GM12878 (cell line): ENCODE measurements around the gene ALG12. TPM values are rescaled to one million over a fixed set of nuclear protein-coding genes. Genes with fewer than 3 reads are reported as not detected.

Experiments
- CBX3 ChIP-seq: fragments of 200-600 bp; sonication (generic); IDR thresholded peaks from 2 replicates; pipeline ENCODE4 v1.6.1; 2016; ENCODE audit warnings: low read depth, borderline replicate concordance
- CBX5 ChIP-seq: sonication (generic); IDR thresholded peaks from 2 replicates; pipeline ENCODE4 v1.6.1; 2016; ENCODE audit warnings: low read depth, moderate library complexity, mild to moderate bottlenecking, inconsistent platforms
- CREB1 ChIP-seq: IDR thresholded peaks from 2 replicates; pipeline ENCODE4 v1.6.1; 2012; ENCODE audit warnings: low read depth, mild to moderate bottlenecking, inconsistent platforms
- CTCF ChIP-seq, 3 experiments: IDR thresholded peaks in 2 of 3; conservative IDR thresholded peaks in 1 of 3; 2 replicates each; pipeline ENCODE4 v1.5.1; 2011; ENCODE audit warnings: low read depth in 3 of 3, low read length in 3 of 3, mild to moderate bottlenecking in 3 of 3, control low read depth in 2 of 3, moderate library complexity in 2 of 3, inconsistent platforms in 1 of 3, mixed read lengths in 1 of 3; ENCODE audit not compliant: control insufficient read depth in 2 of 3, insufficient read depth in 1 of 3; ENCODE audit errors: extremely low read depth in 1 of 3
- MXI1 ChIP-seq: fragments of 150-350 bp; IDR thresholded peaks from 2 replicates; pipeline ENCODE4 v1.6.1; 2011; ENCODE audit warnings: low read depth, mild to moderate bottlenecking, inconsistent platforms, low read length, improper control_type of control experiment
- PAX5 ChIP-seq: IDR thresholded peaks from 2 replicates; pipeline ENCODE4 v1.6.1; 2011; ENCODE audit warnings: low read depth, low read length, borderline replicate concordance
- PAX8 ChIP-seq: fragments of 450-650 bp; IDR thresholded peaks from 2 replicates; pipeline ENCODE4 v1.6.1; 2017; ENCODE audit warnings: mild to moderate bottlenecking, moderate library complexity
- POLR2AphosphoS2 ChIP-seq: IDR thresholded peaks from 2 replicates; pipeline ENCODE4 v1.6.1; 2011; ENCODE audit warnings: low read depth, mild to moderate bottlenecking, low read length, improper control_type of control experiment, moderate library complexity
- STAT3 ChIP-seq: IDR thresholded peaks from 2 replicates; pipeline ENCODE4 v1.6.1; 2011; ENCODE audit warnings: low read depth, low read length, improper control_type of control experiment
- SUPT20H ChIP-seq: IDR thresholded peaks from 2 replicates; pipeline ENCODE4 v1.6.1; 2011; ENCODE audit warnings: low read depth, mild to moderate bottlenecking, low read length, moderate library complexity, borderline replicate concordance; ENCODE audit not compliant: control insufficient read depth
- TCF12 ChIP-seq: IDR thresholded peaks from 2 replicates; pipeline ENCODE4 v1.6.1; 2011; ENCODE audit warnings: low read depth, mild to moderate bottlenecking, low read length
- ZNF384 ChIP-seq: IDR thresholded peaks from 2 replicates; pipeline ENCODE4 v1.6.1; 2012; ENCODE audit warnings: low read depth, mild to moderate bottlenecking, low read length, improper control_type of control experiment, borderline replicate concordance
- polyA plus RNA-seq, 11 experiments: library from polyadenylated mRNA; depleted of rRNA in 4 of 11; unstranded in 6 of 11; stranded (reverse) in 5 of 11; fragments of >200 nt; fragmentation: Nextera tagmentation in 4 of 11; fragmentation: Illumina TruSeq in 1 of 11; extraction: Ambion mirVana in 4 of 11; extraction: Trizol in 1 of 11; gene quantifications; 1 replicate in 1 of 11; 2 replicates in 10 of 11; pipeline versions ENCODE4 v1.2.1 to v1.2.3, GENCODE V29; 2011 to 2016; ENCODE audit warnings: inconsistent platforms in 2 of 11, missing spikeins in 2 of 11, low read depth in 1 of 11
- total RNA-seq, 4 experiments: library from RNA; depleted of rRNA in 3 of 4; stranded (reverse); fragments of >200 nt in 3 of 4; fragmentation: Illumina TruSeq in 1 of 4; extraction: Trizol in 1 of 4; gene quantifications; 2 replicates each; pipeline versions ENCODE4 v1.2.1 to v1.2.3, GENCODE V29; 2013 to 2021
- TF ChIP-seq, protein P1 (sequence below): fragments of 450-650 bp; IDR thresholded peaks from 2 replicates; pipeline ENCODE4 v1.6.1; 2017; ENCODE audit warnings: borderline replicate concordance
- TF ChIP-seq, protein P2 (sequence below): IDR thresholded peaks from 2 replicates; pipeline ENCODE4 v1.6.1; 2012; ENCODE audit warnings: low read depth, low read length, improper control_type of control experiment

The ALG12 gene
- total and polyA plus RNA-seq, 10 of the 15 experiments (the other 5 are each of a cell fraction or from before 2014, with no cell fraction given) = 0.22 to 23.4 (median 6.6) TPM

DNA sequence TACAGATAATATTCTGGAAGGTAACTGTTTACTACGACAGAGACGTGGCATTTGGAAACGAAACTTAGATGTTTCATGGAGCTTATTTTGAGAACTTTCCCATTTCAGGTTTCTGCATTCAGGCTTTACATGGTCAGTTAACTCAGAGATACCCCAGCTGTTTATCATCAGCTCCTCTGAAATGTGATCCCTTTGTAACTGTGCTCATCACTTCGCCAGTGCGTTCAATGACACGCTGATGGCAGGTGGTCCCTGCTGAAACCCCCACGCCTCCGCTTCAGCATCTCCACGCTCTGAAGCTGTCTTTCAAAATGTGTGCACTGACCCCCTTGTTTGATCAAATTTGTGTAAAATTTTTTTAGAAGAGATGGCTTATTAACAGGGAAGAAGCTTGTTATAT, 30.5 kb downstream of the ALG12 start (continued):
- TF ChIP-seq CTCF (IDR thresholded peaks at IDR 0.05 in 2 of 3, conservative IDR thresholded peaks at IDR 0.05 in 1 of 3; ENCODE audit: control insufficient read depth in 2 of 3, extremely low read depth in 1 of 3, insufficient read depth in 1 of 3, low read depth in 3 of 3, low read length in 3 of 3) (no peak), CBX5 (no peak), PAX8 (no peak), STAT3 (no peak), MXI1 (no peak), PAX5 (no peak), SUPT20H (no peak), TCF12 (no peak), CBX3 (no peak), CREB1 (no peak), ZNF384 (no peak), POLR2AphosphoS2 (no peak)
- TF ChIP-seq, protein P1, sequence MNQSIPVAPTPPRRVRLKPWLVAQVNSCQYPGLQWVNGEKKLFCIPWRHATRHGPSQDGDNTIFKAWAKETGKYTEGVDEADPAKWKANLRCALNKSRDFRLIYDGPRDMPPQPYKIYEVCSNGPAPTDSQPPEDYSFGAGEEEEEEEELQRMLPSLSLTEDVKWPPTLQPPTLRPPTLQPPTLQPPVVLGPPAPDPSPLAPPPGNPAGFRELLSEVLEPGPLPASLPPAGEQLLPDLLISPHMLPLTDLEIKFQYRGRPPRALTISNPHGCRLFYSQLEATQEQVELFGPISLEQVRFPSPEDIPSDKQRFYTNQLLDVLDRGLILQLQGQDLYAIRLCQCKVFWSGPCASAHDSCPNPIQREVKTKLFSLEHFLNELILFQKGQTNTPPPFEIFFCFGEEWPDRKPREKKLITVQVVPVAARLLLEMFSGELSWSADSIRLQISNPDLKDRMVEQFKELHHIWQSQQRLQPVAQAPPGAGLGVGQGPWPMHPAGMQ = no peak
- TF ChIP-seq, protein P2, sequence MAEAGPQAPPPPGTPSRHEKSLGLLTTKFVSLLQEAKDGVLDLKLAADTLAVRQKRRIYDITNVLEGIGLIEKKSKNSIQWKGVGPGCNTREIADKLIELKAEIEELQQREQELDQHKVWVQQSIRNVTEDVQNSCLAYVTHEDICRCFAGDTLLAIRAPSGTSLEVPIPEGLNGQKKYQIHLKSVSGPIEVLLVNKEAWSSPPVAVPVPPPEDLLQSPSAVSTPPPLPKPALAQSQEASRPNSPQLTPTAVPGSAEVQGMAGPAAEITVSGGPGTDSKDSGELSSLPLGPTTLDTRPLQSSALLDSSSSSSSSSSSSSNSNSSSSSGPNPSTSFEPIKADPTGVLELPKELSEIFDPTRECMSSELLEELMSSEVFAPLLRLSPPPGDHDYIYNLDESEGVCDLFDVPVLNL = no peak
